ENCODE data around the gene CD109. TPM values are rescaled to one million over a fixed set of nuclear protein-coding genes. Genes with fewer than 3 reads are reported as not detected.

Gene CD109
- total and polyA plus RNA-seq, 2 of the 4 experiments (the other 2 are of a cell fraction), result 3.6 to 5.0 TPM

- no peaks in the 10 kb centered on the region for H3K36me3 ChIP-seq (ENCODE audit: control insufficient read depth, insufficient read depth, low read length)
- no TSS peak for BruUV-seq (replicated peaks)
- H4K20me1 ChIP-seq (ENCODE audit: insufficient read depth, low read length), result no peaks in the 10 kb centered on the region; the same call in 1 of the 2 replicates
- no peak overlapping the region for H4K91ac ChIP-seq (ENCODE audit: insufficient read depth, low read depth, low read length)
- no peak overlapping the region for H3K4me2 ChIP-seq (ENCODE audit: low read depth, low read length)
- no peak overlapping the region for H3K56ac ChIP-seq (ENCODE audit: extremely low read depth, insufficient read depth, low read length)
- DNase-seq, result no peak
- in situ Hi-C loops (cut with MboI; ENCODE audit: low sequenced_read_pairs) (no loop called here), dilution Hi-C loops (cut with HindIII; ENCODE audit: low sequenced_read_pairs, unreplicated experiment) (no loop called here), intact Hi-C loops (cut with micrococcal nuclease) (loop anchor here (1.0 kb wide), 1 partner anchor 29 kb away; no protein-coding TSS in a partner anchor)
- POLR2A ChIA-PET (ENCODE audit: unreplicated experiment), result no interaction called here
- no peak overlapping the region for H4K8ac ChIP-seq (ENCODE audit: low read depth in 2 of 2, low read length in 2 of 2)
- H2BK20ac ChIP-seq (ENCODE audit: low read depth, low read length), result no peak overlapping the region
- H3K4me1 ChIP-seq (ENCODE audit: control insufficient read depth, insufficient read depth, low read length), result no peaks in the 10 kb centered on the region
- H2BK5ac ChIP-seq (ENCODE audit: low read depth, low read length, poor library complexity, severe bottlenecking), result no peak overlapping the region
- no peak overlapping the region for H3K18ac ChIP-seq (ENCODE audit: low read depth, low read length)
- H2AK5ac ChIP-seq (ENCODE audit: low read depth, low read length), result no peak overlapping the region
- H3K9me1 ChIP-seq (ENCODE audit: insufficient read depth, low read length), result no peaks in the 10 kb centered on the region
- no peak overlapping the region for H2BK120ac ChIP-seq (ENCODE audit: low read depth, low read length)
- no peak overlapping the region for H3K9ac ChIP-seq (ENCODE audit: low read depth, low read length)
- H3K27me3 ChIP-seq (ENCODE audit: control insufficient read depth, insufficient read depth, low read length), result no peaks in the 10 kb centered on the region
- no peak overlapping the region for H3K4me3 ChIP-seq (ENCODE audit: insufficient read depth, low read depth, low read length)
- H3K4ac ChIP-seq (ENCODE audit: low read depth, low read length), result no peak overlapping the region
- TF ChIP-seq FOS (IDR thresholded peaks at IDR 0.05; ENCODE audit: low read depth, low read length) (no peak), RCOR1 (IDR thresholded peaks at IDR 0.05; ENCODE audit: insufficient replicate concordance, low read length) (no peak), CHD1 (IDR thresholded peaks at IDR 0.05; ENCODE audit: low read depth, low read length) (no peak), POLR2A (IDR thresholded peaks at IDR 0.05; ENCODE audit: low read depth, low read length) (no peak), BHLHE40 (IDR thresholded peaks at IDR 0.05; ENCODE audit: low read depth, low read length) (no peak)
- no peak for ATAC-seq (ENCODE audit: low read depth)
- H3K79me1 ChIP-seq (ENCODE audit: low read depth in 1 of 2, low read length in 2 of 2), result no peaks in the 10 kb centered on the region
- H3K27ac ChIP-seq (ENCODE audit: insufficient read depth, low read length), result no peak overlapping the region
- no peaks in the 10 kb centered on the region for H3K9me3 ChIP-seq (ENCODE audit: control insufficient read depth, insufficient read depth, low read length)
- H3K14ac ChIP-seq (replicated peaks; ENCODE audit: low read depth, low read length), result no peak overlapping the region
- no peak overlapping the region for H2AFZ ChIP-seq (replicated peaks; ENCODE audit: low read length, poor library complexity)
- CTCF ChIA-PET, result no interaction called here
- no peak overlapping the region for H3K23ac ChIP-seq (ENCODE audit: low read depth, low read length)
- no peak overlapping the region for H2BK15ac ChIP-seq (ENCODE audit: low read depth, low read length)
- no peak overlapping the region for H4K5ac ChIP-seq (ENCODE audit: low read depth, low read length)
- H2AK9ac ChIP-seq (replicated peaks; ENCODE audit: low read depth, low read length, poor library complexity), result no peak overlapping the region
Measured at GRCh38 chr6:73811706-73812105, 115.7 kb downstream of the CD109 start.

Measured in IMR-90 (cell line).